ENCODE results near the gene C1orf198. TPM values are rescaled to one million over a fixed set of nuclear protein-coding genes. Genes with fewer than 3 reads are reported as not detected.

Gene C1orf198
- polyA plus RNA-seq, 1 of the 3 experiments (the other 2 are of a cell fraction) = 12.3 TPM

GRCh38 chr1:230831771-230832170, 36.5 kb downstream of the C1orf198 start:
- POLR2A ChIA-PET = no interaction called here

GRCh38 chr1:230828421-230828820, 39.9 kb downstream of the C1orf198 start:
- 75% methylated on average over 4 of the region's 4 CpGs for WGBS (ENCODE audit: low lambda C conversion rate)
- Histone ChIP-seq H3K36me3 (replicated peaks in 1 of 2; ENCODE audit: control insufficient read depth in 1 of 2, insufficient read depth in 2 of 2, low read length in 1 of 2) (no peaks in the 10 kb centered on the region), H4K20me1 (ENCODE audit: insufficient read depth) (no peaks in the 10 kb centered on the region), H3K27me3 (ENCODE audit: insufficient read depth) (no peaks in the 10 kb centered on the region), H3K79me2 (ENCODE audit: insufficient read depth) (no peaks in the 10 kb centered on the region), H3K27ac (ENCODE audit: low read depth in 2 of 2, low read length in 1 of 2) (no peak overlapping the region), H3K4me3 (ENCODE audit: low read depth in 2 of 2, low read length in 1 of 2) (no peak overlapping the region), H3K4me1 (ENCODE audit: control insufficient read depth in 1 of 2, insufficient read depth in 2 of 2, low read depth in 1 of 2, low read length in 1 of 2) (peaks cover 11 to 30% of the 10 kb centered on the region in 2 experiments; a peak in 3 of 4 replicates), H3K9me3 (no peaks in the 10 kb centered on the region), H3K9ac (no peak overlapping the region), H3F3A (replicated peaks; ENCODE audit: insufficient read depth) (peaks cover 15% of the 10 kb centered on the region), H2AFZ (ENCODE audit: low read depth) (no peak overlapping the region), H3K9me2 (no peaks in the 10 kb centered on the region), H3K4me2 (no peak overlapping the region)
- CTCF ChIA-PET = interaction anchor here (0.9 to 1.1 kb wide), 4 partner anchors 9 to 379 kb away, joined by 3 read pairs; no protein-coding TSS in a partner anchor
- POLR2A ChIA-PET = no interaction called here
- TF ChIP-seq USF1 (IDR thresholded peaks at IDR 0.05; ENCODE audit: borderline replicate concordance, low read depth) (no peak), POLR2AphosphoS5 (IDR thresholded peaks at IDR 0.05; ENCODE audit: low read depth, low read length) (no peak), ZBTB33 (IDR thresholded peaks at IDR 0.05; ENCODE audit: borderline replicate concordance, low read depth) (no peak), GATA2 (CRISPR knock-in tag; IDR thresholded peaks at IDR 0.05) (no peak), TCF12 (IDR thresholded peaks at IDR 0.05) (no peak), RAD21 (IDR thresholded peaks at IDR 0.05; ENCODE audit: low read length) (no peak), TAF1 (IDR thresholded peaks at IDR 0.05; ENCODE audit: borderline replicate concordance, low read depth, low read length) (no peak), MAX (IDR thresholded peaks at IDR 0.05; ENCODE audit: low read depth) (no peak), YY1 (IDR thresholded peaks at IDR 0.05; ENCODE audit: low read depth) (no peak), FOXJ3 (CRISPR knock-in tag; IDR thresholded peaks at IDR 0.05) (no peak), CHD2 (IDR thresholded peaks at IDR 0.05; ENCODE audit: low read length, partially characterized antibody) (no peak), IRF3 (IDR thresholded peaks at IDR 0.05; ENCODE audit: low read depth, low read length) (no peak)
- no peak for DNase-seq

More at GRCh38 chr1:230831771-230832170, 36.5 kb downstream of the C1orf198 start:
- CTCF ChIA-PET = no interaction called here
- H3K79me2 ChIP-seq (ENCODE audit: insufficient read depth) = no peaks in the 10 kb centered on the region
- H3F3A ChIP-seq (replicated peaks; ENCODE audit: insufficient read depth) = no peaks in the 10 kb centered on the region
- no peak for TF ChIP-seq TCF12 (IDR thresholded peaks at IDR 0.05)
- H3K36me3 ChIP-seq (replicated peaks in 1 of 2; ENCODE audit: control insufficient read depth in 1 of 2, insufficient read depth in 2 of 2, low read length in 1 of 2) = no peaks in the 10 kb centered on the region
- H3K27me3 ChIP-seq (ENCODE audit: insufficient read depth) = no peaks in the 10 kb centered on the region
- no peak overlapping the region for H3K4me2 ChIP-seq
- no peak overlapping the region for H3K9ac ChIP-seq
- no peaks in the 10 kb centered on the region for H3K9me2 ChIP-seq
- no peaks in the 10 kb centered on the region for H4K20me1 ChIP-seq (ENCODE audit: insufficient read depth)
- H3K27ac ChIP-seq (ENCODE audit: low read depth in 2 of 2, low read length in 1 of 2) = no peak overlapping the region
- no peaks in the 10 kb centered on the region; a peak in 1 of 4 replicates for H3K4me1 ChIP-seq (ENCODE audit: control insufficient read depth in 1 of 2, insufficient read depth in 2 of 2, low read depth in 1 of 2, low read length in 1 of 2)
- no peak for DNase-seq
- no peak overlapping the region for H3K4me3 ChIP-seq (ENCODE audit: low read depth in 2 of 2, low read length in 1 of 2)
- WGBS (ENCODE audit: low lambda C conversion rate) = 81% methylated on average over 1 of the region's 1 CpG
- H2AFZ ChIP-seq (ENCODE audit: low read depth) = no peak overlapping the region
- H3K9me3 ChIP-seq = no peaks in the 10 kb centered on the region
